Measurements from ENCODE around the gene SCGB2B2. TPM values are rescaled to one million over a fixed set of nuclear protein-coding genes. Genes with fewer than 3 reads are reported as not detected.

The SCGB2B2 gene
- under 1 TPM; 0.13 to 0.42 TPM for total RNA-seq

- DNase-seq, result no peak
- H3K36me3 ChIP-seq, result no peaks in the 10 kb centered on the region
- intact Hi-C loops (cut with DNase I), result loop anchor here (5.0 kb wide), 2 partner anchors 55 to 95 kb away; partner anchors contain the start of genes ZNF181 and ZNF599
- no peak for TF ChIP-seq CTCF (IDR thresholded peaks at IDR 0.05)
- H3K4me3 ChIP-seq, result peak within 1 kb of the TSS; percentile 71
- H3K27me3 ChIP-seq, result no peaks in the 10 kb centered on the region
- H3K9ac ChIP-seq (ENCODE audit: low read depth in 2 of 2, low read length in 2 of 2), result peak within 1 kb of the TSS; percentile 82 to 97
- H3K27ac ChIP-seq, result peak within 1 kb of the TSS; percentile 96
- no peaks in the 10 kb centered on the region for H3K4me1 ChIP-seq
- H3K9me3 ChIP-seq, result peaks cover 5% of the 10 kb centered on the region
Measured at GRCh38 chr19:34676697-34677385, at the start of gene SCGB2B2. SCGB2B2 (minus strand) TSS chr19:34677159; CDS start chr19:34594563, 82,596 bp downstream.

GRCh38 chr19:34725400-34725799, 48.4 kb upstream of the SCGB2B2 start:
- no peak for DNase-seq
- Histone ChIP-seq H3K36me3 (no peaks in the 10 kb centered on the region), H3K27me3 (no peaks in the 10 kb centered on the region), H3K9ac (ENCODE audit: low read depth in 2 of 2, low read length in 2 of 2) (no peak overlapping the region), H3K4me3 (no peak overlapping the region), H3K9me3 (no peaks in the 10 kb centered on the region), H3K27ac (no peak overlapping the region), H3K4me1 (no peaks in the 10 kb centered on the region)
- intact Hi-C loops (cut with DNase I), result no loop called here
- TF ChIP-seq CTCF (IDR thresholded peaks at IDR 0.05), result no peak

- TF ChIP-seq CTCF (IDR thresholded peaks at IDR 0.05), result no peak
- Histone ChIP-seq H3K4me1 (no peaks in the 10 kb centered on the region), H3K27me3 (no peaks in the 10 kb centered on the region), H3K9ac (ENCODE audit: low read depth in 2 of 2, low read length in 2 of 2) (no peak overlapping the region), H3K9me3 (no peaks in the 10 kb centered on the region), H3K4me3 (no peak overlapping the region), H3K27ac (no peak overlapping the region), H3K36me3 (no peaks in the 10 kb centered on the region)
- no peak for DNase-seq
- intact Hi-C loops (cut with DNase I), result no loop called here
Measured at GRCh38 chr19:34722353-34722752, 45.4 kb upstream of the SCGB2B2 start.

- Histone ChIP-seq H3K9me3 (peaks cover 3% of the 10 kb centered on the region), H3K4me1 (no peaks in the 10 kb centered on the region), H3K36me3 (no peaks in the 10 kb centered on the region), H3K4me3 (no peak overlapping the region), H3K27ac (no peak overlapping the region), H3K9ac (ENCODE audit: low read depth in 2 of 2, low read length in 2 of 2) (no peak overlapping the region), H3K27me3 (no peaks in the 10 kb centered on the region)
- no peak for DNase-seq
- no peak for TF ChIP-seq CTCF (IDR thresholded peaks at IDR 0.05)
- intact Hi-C loops (cut with DNase I), result no loop called here
Measured at GRCh38 chr19:34715357-34715756, 38.4 kb upstream of the SCGB2B2 start.

- H3K36me3 ChIP-seq, result no peaks in the 10 kb centered on the region
- no peaks in the 10 kb centered on the region for H3K4me1 ChIP-seq
- H3K27me3 ChIP-seq, result no peaks in the 10 kb centered on the region
- peaks cover 3% of the 10 kb centered on the region for H3K9me3 ChIP-seq
- H3K27ac ChIP-seq, result no peak overlapping the region
- no peak overlapping the region for H3K9ac ChIP-seq (ENCODE audit: low read depth in 2 of 2, low read length in 2 of 2)
- intact Hi-C loops (cut with DNase I), result loop anchor here (2.0 kb wide), 1 partner anchor 74 kb away; no protein-coding TSS in a partner anchor
- no peak for DNase-seq
- H3K4me3 ChIP-seq, result no peak overlapping the region
- TF ChIP-seq CTCF (IDR thresholded peaks at IDR 0.05), result no peak
Measured at GRCh38 chr19:34713262-34713637, 36.3 kb upstream of the SCGB2B2 start.

Data from colonic mucosa (tissue), 4 donors.